OCI-LY7 (cell line): Measurements from ENCODE around the gene TPST2.

Experiments used
- EZH2phosphoT487 ChIP-seq: fragments of 200-600 bp; sonication (generic); IDR thresholded peaks from 2 replicates; pipeline ENCODE4 v1.6.1; 2018; ENCODE audit warnings: low read depth, borderline replicate concordance, mild to moderate bottlenecking, mixed run types, antibody characterized with exemption, low read length, moderate library complexity, mixed read lengths
- TF ChIP-seq, protein P1 (sequence below): fragments of 200-600 bp; sonication (generic); conservative IDR thresholded peaks from 2 replicates; pipeline ENCODE4 v1.5.1; 2014; ENCODE audit warnings: mild to moderate bottlenecking, antibody characterized with exemption, low read length, moderate library complexity, mixed read lengths

DNA sequence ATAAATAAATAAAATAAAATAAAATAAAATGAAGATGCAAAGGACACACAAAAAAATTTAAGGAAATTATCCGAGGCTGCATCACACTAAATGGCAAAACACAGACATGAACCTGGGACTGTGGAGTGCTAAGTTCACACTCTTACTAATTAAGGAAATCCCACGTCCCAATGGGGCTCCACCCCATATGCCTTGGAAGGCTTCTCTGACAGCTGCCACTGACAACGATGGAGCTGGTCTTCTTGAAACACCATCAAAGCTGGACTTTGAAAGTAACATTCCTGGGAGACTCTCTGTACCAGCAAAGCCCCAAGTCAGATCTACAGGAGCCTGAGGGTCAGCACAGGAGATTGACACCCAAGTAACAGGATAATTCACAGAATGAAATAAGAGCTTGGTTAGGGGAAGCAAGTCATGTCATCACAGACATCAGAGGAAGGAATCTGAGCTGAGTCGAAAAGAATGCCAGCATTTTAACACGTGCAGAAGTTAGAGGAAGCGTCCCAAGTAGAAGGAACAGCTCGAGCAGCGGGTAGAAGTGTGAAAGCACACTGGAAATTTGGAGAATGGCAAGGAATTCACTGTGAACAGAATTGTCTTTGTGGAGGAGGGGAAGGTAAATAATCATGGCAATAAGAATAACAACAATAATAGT lies 13.8 kb downstream of the TPST2 start:
- TF ChIP-seq, protein P1, sequence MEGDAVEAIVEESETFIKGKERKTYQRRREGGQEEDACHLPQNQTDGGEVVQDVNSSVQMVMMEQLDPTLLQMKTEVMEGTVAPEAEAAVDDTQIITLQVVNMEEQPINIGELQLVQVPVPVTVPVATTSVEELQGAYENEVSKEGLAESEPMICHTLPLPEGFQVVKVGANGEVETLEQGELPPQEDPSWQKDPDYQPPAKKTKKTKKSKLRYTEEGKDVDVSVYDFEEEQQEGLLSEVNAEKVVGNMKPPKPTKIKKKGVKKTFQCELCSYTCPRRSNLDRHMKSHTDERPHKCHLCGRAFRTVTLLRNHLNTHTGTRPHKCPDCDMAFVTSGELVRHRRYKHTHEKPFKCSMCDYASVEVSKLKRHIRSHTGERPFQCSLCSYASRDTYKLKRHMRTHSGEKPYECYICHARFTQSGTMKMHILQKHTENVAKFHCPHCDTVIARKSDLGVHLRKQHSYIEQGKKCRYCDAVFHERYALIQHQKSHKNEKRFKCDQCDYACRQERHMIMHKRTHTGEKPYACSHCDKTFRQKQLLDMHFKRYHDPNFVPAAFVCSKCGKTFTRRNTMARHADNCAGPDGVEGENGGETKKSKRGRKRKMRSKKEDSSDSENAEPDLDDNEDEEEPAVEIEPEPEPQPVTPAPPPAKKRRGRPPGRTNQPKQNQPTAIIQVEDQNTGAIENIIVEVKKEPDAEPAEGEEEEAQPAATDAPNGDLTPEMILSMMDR = no peak
- TF ChIP-seq EZH2phosphoT487 = no peak
